SK-N-SH treated with all-trans-retinoic acid at 6 μM for 48 hours (cell line): Measurements from ENCODE around the gene MT1M.
"Not testable (repeated sequence)": the region's sequence is repeated elsewhere in the genome, so short reads cannot be mapped to it uniquely, and the experiment has no call there.

Experiments
- ATAC-seq: fragments of 200-7000 bp; cut with Tn5 transposase; 3 replicates; pipeline ENCODE4 v1.9.1; 2020; ENCODE audit warnings: mild to moderate bottlenecking, moderate library complexity
- BACH2 ChIP-seq: fragments of 250-450 bp; sonication (Bioruptor Pico); IDR thresholded peaks from 2 replicates; pipeline ENCODE4 v1.9.0; 2021; ENCODE audit warnings: mild to moderate bottlenecking, borderline replicate concordance
- CSDC2 ChIP-seq: fragments of 250-450 bp; sonication (Bioruptor Pico); IDR thresholded peaks from 2 replicates; pipeline ENCODE4 v1.5.0; 2020; ENCODE audit warnings: mild to moderate bottlenecking, moderate library complexity
- ESRRG ChIP-seq: fragments of 250-450 bp; sonication (Bioruptor Pico); IDR thresholded peaks from 2 replicates; pipeline ENCODE4 v1.6.1; 2021; ENCODE audit warnings: mild to moderate bottlenecking
- ISL1 ChIP-seq: fragments of 250-450 bp; sonication (Bioruptor Pico); IDR thresholded peaks from 2 replicates; pipeline ENCODE4 v2.1.2; 2022; ENCODE audit warnings: mild to moderate bottlenecking, moderate library complexity
- OSR1 ChIP-seq: fragments of 250-450 bp; sonication (Bioruptor Pico); IDR thresholded peaks from 2 replicates; pipeline ENCODE4 v1.8.0; 2022; ENCODE audit warnings: moderate library complexity, mild to moderate bottlenecking, inconsistent platforms
- POU6F1 ChIP-seq: fragments of 250-450 bp; sonication (Bioruptor Pico); IDR thresholded peaks from 2 replicates; pipeline ENCODE4 v1.8.0; 2021; ENCODE audit warnings: low read depth, mild to moderate bottlenecking, moderate library complexity, borderline replicate concordance
- RARB ChIP-seq: fragments of 250-450 bp; sonication (Bioruptor Pico); IDR thresholded peaks from 2 replicates; pipeline ENCODE4 v1.8.0; 2021; ENCODE audit warnings: mild to moderate bottlenecking, moderate library complexity
- SNAI2 ChIP-seq: fragments of 250-450 bp; sonication (Bioruptor Pico); IDR thresholded peaks from 2 replicates; pipeline ENCODE4 v1.5.0; 2020; ENCODE audit warnings: mild to moderate bottlenecking, moderate library complexity
- TCF4 ChIP-seq: fragments of 250-450 bp; sonication (Bioruptor Pico); IDR thresholded peaks from 2 replicates; pipeline ENCODE4 v1.8.0; 2021; ENCODE audit warnings: mild to moderate bottlenecking, moderate library complexity, borderline replicate concordance
- TOX ChIP-seq: fragments of 250-450 bp; sonication (Bioruptor Pico); IDR thresholded peaks from 2 replicates; pipeline ENCODE4 v1.8.0; 2021; ENCODE audit warnings: mild to moderate bottlenecking, moderate library complexity, borderline replicate concordance
- ZC3H10 ChIP-seq: fragments of 250-450 bp; sonication (Bioruptor Pico); IDR thresholded peaks from 2 replicates; pipeline ENCODE4 v1.5.1; 2021; ENCODE audit warnings: mild to moderate bottlenecking, moderate library complexity
- ZFP3 ChIP-seq: fragments of 250-450 bp; sonication (Bioruptor Pico); IDR thresholded peaks from 2 replicates; pipeline ENCODE4 v1.5.0; 2020; ENCODE audit warnings: mild to moderate bottlenecking, moderate library complexity
- ZFP30 ChIP-seq: fragments of 450-650 bp; formaldehyde crosslinking; IDR thresholded peaks from 2 replicates; pipeline ENCODE4 v1.5.0; 2022; ENCODE audit warnings: mild to moderate bottlenecking, moderate library complexity
- ZNF565 ChIP-seq: fragments of 450-650 bp; formaldehyde crosslinking; conservative IDR thresholded peaks from 2 replicates; pipeline ENCODE4 v1.5.0; 2020; ENCODE audit warnings: low read depth, mild to moderate bottlenecking, moderate library complexity
- ZNF70 ChIP-seq: fragments of 450-650 bp; formaldehyde crosslinking; IDR thresholded peaks from 2 replicates; pipeline ENCODE4 v1.5.0; 2020; ENCODE audit warnings: mild to moderate bottlenecking, moderate library complexity
- ZNF8 ChIP-seq: fragments of 450-650 bp; formaldehyde crosslinking; IDR thresholded peaks from 2 replicates; pipeline ENCODE4 v1.5.0; 2020; ENCODE audit warnings: mild to moderate bottlenecking, moderate library complexity
- TF ChIP-seq, protein P1 (sequence below): fragments of 250-450 bp; sonication (Bioruptor Pico); IDR thresholded peaks from 2 replicates; pipeline ENCODE4 v1.5.1; 2021; ENCODE audit warnings: mild to moderate bottlenecking, moderate library complexity
- TF ChIP-seq, protein P2 (sequence below): fragments of 250-450 bp; sonication (Bioruptor Pico); IDR thresholded peaks from 2 replicates; pipeline ENCODE4 v1.5.0; 2020; ENCODE audit warnings: mild to moderate bottlenecking, moderate library complexity
- TF ChIP-seq, protein P3 (sequence below): fragments of 250-450 bp; sonication (Bioruptor Pico); IDR thresholded peaks from 2 replicates; pipeline ENCODE4 v1.5.1; 2020; ENCODE audit warnings: low read depth, mild to moderate bottlenecking, moderate library complexity

MT1M gene

DNA sequence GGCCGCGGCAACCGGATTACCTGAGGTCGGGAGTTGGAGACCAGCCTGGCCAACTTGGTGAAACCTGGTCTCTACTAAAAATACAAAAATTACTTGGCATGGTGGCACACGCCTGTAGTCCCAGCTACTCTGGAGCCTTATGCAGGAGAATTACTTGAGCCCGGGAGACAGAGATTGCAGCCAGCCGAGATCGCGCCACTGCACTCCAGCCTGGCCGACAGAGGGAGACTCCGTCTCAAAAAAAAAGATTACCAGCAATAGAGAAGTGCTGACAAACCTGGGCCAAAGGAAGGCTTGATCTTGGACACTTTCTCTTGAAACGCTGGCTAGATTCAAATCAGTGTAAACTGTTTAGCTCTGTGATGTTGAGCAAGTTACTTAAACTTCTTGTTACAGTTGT, 41.5 kb downstream of the MT1M start:
- no peak for TF ChIP-seq ZFP30 (CRISPR knock-in tag)
- TF ChIP-seq SNAI2 (CRISPR knock-in tag) = no peak
- TF ChIP-seq ZC3H10 = no peak
- TF ChIP-seq, protein P1, sequence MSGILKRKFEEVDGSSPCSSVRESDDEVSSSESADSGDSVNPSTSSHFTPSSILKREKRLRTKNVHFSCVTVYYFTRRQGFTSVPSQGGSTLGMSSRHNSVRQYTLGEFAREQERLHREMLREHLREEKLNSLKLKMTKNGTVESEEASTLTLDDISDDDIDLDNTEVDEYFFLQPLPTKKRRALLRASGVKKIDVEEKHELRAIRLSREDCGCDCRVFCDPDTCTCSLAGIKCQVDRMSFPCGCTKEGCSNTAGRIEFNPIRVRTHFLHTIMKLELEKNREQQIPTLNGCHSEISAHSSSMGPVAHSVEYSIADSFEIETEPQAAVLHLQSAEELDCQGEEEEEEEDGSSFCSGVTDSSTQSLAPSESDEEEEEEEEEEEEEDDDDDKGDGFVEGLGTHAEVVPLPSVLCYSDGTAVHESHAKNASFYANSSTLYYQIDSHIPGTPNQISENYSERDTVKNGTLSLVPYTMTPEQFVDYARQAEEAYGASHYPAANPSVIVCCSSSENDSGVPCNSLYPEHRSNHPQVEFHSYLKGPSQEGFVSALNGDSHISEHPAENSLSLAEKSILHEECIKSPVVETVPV (CRISPR knock-in tag) = no peak
- TF ChIP-seq BACH2 (CRISPR knock-in tag) = no peak
- no peak for TF ChIP-seq TOX (CRISPR knock-in tag)
- TF ChIP-seq POU6F1 (CRISPR knock-in tag) = no peak
- no peak for TF ChIP-seq ZNF565 (CRISPR knock-in tag)
- no peak for TF ChIP-seq ZNF8
- no peak for TF ChIP-seq OSR1 (CRISPR knock-in tag)
- no peak for TF ChIP-seq ZFP3
- TF ChIP-seq, protein P2, sequence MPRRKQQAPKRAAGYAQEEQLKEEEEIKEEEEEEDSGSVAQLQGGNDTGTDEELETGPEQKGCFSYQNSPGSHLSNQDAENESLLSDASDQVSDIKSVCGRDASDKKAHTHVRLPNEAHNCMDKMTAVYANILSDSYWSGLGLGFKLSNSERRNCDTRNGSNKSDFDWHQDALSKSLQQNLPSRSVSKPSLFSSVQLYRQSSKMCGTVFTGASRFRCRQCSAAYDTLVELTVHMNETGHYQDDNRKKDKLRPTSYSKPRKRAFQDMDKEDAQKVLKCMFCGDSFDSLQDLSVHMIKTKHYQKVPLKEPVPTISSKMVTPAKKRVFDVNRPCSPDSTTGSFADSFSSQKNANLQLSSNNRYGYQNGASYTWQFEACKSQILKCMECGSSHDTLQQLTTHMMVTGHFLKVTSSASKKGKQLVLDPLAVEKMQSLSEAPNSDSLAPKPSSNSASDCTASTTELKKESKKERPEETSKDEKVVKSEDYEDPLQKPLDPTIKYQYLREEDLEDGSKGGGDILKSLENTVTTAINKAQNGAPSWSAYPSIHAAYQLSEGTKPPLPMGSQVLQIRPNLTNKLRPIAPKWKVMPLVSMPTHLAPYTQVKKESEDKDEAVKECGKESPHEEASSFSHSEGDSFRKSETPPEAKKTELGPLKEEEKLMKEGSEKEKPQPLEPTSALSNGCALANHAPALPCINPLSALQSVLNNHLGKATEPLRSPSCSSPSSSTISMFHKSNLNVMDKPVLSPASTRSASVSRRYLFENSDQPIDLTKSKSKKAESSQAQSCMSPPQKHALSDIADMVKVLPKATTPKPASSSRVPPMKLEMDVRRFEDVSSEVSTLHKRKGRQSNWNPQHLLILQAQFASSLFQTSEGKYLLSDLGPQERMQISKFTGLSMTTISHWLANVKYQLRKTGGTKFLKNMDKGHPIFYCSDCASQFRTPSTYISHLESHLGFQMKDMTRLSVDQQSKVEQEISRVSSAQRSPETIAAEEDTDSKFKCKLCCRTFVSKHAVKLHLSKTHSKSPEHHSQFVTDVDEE = no peak
- TF ChIP-seq ZNF70 (CRISPR knock-in tag) = no peak
- TF ChIP-seq, protein P3, sequence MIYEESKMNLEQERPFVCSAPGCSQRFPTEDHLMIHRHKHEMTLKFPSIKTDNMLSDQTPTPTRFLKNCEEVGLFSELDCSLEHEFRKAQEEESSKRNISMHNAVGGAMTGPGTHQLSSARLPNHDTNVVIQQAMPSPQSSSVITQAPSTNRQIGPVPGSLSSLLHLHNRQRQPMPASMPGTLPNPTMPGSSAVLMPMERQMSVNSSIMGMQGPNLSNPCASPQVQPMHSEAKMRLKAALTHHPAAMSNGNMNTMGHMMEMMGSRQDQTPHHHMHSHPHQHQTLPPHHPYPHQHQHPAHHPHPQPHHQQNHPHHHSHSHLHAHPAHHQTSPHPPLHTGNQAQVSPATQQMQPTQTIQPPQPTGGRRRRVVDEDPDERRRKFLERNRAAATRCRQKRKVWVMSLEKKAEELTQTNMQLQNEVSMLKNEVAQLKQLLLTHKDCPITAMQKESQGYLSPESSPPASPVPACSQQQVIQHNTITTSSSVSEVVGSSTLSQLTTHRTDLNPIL (CRISPR knock-in tag) = no peak
- TF ChIP-seq CSDC2 (CRISPR knock-in tag) = no peak
- no peak for TF ChIP-seq ESRRG
- peak; percentile 76 for ATAC-seq

DNA sequence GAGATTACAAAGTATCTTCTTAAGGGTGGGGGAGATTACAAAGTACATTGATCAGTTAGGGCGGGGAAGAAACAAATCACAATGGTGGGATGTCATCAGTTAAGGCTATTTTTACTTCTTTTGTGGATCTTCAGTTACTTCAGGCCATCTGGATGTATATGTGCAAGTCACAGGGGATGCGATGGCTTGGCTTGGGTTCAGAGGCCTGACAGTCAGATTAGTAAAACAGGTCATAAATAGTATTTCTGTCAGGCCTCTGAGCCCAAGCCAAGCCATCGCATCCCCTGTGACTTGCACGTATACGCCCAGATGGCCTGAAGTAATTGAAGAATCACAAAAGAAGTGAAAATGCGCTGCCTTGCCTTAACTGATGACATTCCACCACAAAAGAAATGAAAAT, 42.1 kb downstream of the MT1M start:
- ATAC-seq = not testable (repeated sequence)

- ATAC-seq = no peak
- TF ChIP-seq, protein P3 (CRISPR knock-in tag) = no peak
- TF ChIP-seq TCF4 (CRISPR knock-in tag) = no peak
- TF ChIP-seq ESRRG = no peak
- no peak for TF ChIP-seq ZFP30 (CRISPR knock-in tag)
- TF ChIP-seq ISL1 = no peak
- TF ChIP-seq ZNF70 (CRISPR knock-in tag) = no peak
Observed at GRCh38 chr16:56675685-56676210, 43.3 kb downstream of the MT1M start.

GRCh38 chr16:56677474-56677873, 45.0 kb downstream of the MT1M start:
- ATAC-seq = no peak
- TF ChIP-seq, protein P1 (CRISPR knock-in tag) = no peak
- no peak for TF ChIP-seq ZNF8
- no peak for TF ChIP-seq ZFP30 (CRISPR knock-in tag)
- TF ChIP-seq, protein P2 = no peak
- no peak for TF ChIP-seq RARB (CRISPR knock-in tag)
- TF ChIP-seq, protein P3 (CRISPR knock-in tag) = no peak
- TF ChIP-seq ISL1 = no peak
- TF ChIP-seq TOX (CRISPR knock-in tag) = no peak
- no peak for TF ChIP-seq BACH2 (CRISPR knock-in tag)
